Sigmoid colon (tissue), 7 donors: Measurements from ENCODE around the gene LCORL. TPM values are rescaled to one million over a fixed set of nuclear protein-coding genes. Genes with fewer than 3 reads are reported as not detected.
"Not testable (repeated sequence)": the region's sequence is repeated elsewhere in the genome, so short reads cannot be mapped to it uniquely, and the experiment has no call there.

ENCODE experiments used
- DNase-seq: peaks from one replicate; pipeline ENCODE4 v3.0.0-alpha.2; 2019
- H3K27ac ChIP-seq, 4 donors: fragments of 200-600 bp; sonication (generic); one replicate each; pipeline ENCODE4 v1.5.1; 2016 to 2019; ENCODE audit warnings: mild to moderate bottlenecking in 1 of 4
- H3K27me3 ChIP-seq, 3 donors: fragments of 200-600 bp; sonication (generic); one replicate each; pipeline ENCODE4 v1.5.1; 2019; ENCODE audit warnings: mild to moderate bottlenecking in 1 of 3
- H3K36me3 ChIP-seq, 4 donors: fragments of 200-600 bp; sonication (generic); one replicate each; pipeline ENCODE4 v1.5.1; 2016 to 2019
- H3K4me1 ChIP-seq, 4 donors: fragments of 200-600 bp; sonication (generic); one replicate each; pipeline ENCODE4 v1.5.1; 2017 to 2019
- H3K4me3 ChIP-seq, 4 donors: fragments of 200-600 bp; sonication (generic); one replicate each; pipeline ENCODE4 v1.5.1; 2017 to 2019; ENCODE audit warnings: mild to moderate bottlenecking in 2 of 4, moderate library complexity in 1 of 4
- H3K9me3 ChIP-seq, 4 donors: fragments of 200-600 bp in 3 of 4; sonication (generic) in 3 of 4; one replicate each; pipeline versions ENCODE4 v1.5.1 to v1.6.1; 2013 to 2019
- CTCF ChIP-seq, 4 experiments: fragments of 450-650 bp in 3 of 4; fragments of 200-600 bp in 1 of 4; IDR thresholded peaks; one replicate each; pipeline ENCODE4 v1.5.1; 2016 to 2019; ENCODE audit warnings: antibody characterized with exemption in 4 of 4, mild to moderate bottlenecking in 3 of 4, moderate library complexity in 2 of 4
- EP300 ChIP-seq, 4 donors: sonication (generic); formaldehyde crosslinking; IDR thresholded peaks; one replicate each; pipeline ENCODE4 v1.6.1; 2017; ENCODE audit warnings: antibody characterized with exemption in 4 of 4
- POLR2A ChIP-seq, 2 donors: fragments of 450-650 bp; IDR thresholded peaks; one replicate each; pipeline ENCODE4 v1.6.1; 2016; ENCODE audit warnings: antibody characterized with exemption in 2 of 2, mild to moderate bottlenecking in 2 of 2, moderate library complexity in 2 of 2
- POLR2AphosphoS5 ChIP-seq, 4 donors: sonication (generic); formaldehyde crosslinking; IDR thresholded peaks; one replicate each; pipeline ENCODE4 v1.6.1; 2017; ENCODE audit warnings: antibody characterized with exemption in 4 of 4
- WGBS, 2 donors: extraction: QIAGEN DNeasy Blood & Tissue Kit; methylation state at CpG; one replicate each; pipeline ENCODE4 v1.1.7; 2013; 5-methylcytosine and 5-hydroxymethylcytosine counted together
- intact Hi-C: fragments of 100-400 bp; cut with DNase I; formaldehyde crosslinking; loops from one replicate; pipeline ENCODE4 v1.15.1; 2023
- polyA plus RNA-seq, 3 donors: library from polyadenylated mRNA; stranded (reverse); fragments of 200-250 nt; gene quantifications; one replicate each; pipeline ENCODE4 v1.2.3, GENCODE V29; 2013
- total RNA-seq, 4 donors: library from RNA; depleted of rRNA; stranded (reverse); fragments of >200 nt; gene quantifications; one replicate each; pipeline ENCODE4 v1.1.0, GENCODE V29; 2016
- donor health status: healthy with polysubstance abuse.
- donor health status: Bipolar disorder and iron deficiency.
- donor health status: healthy.

Gene LCORL
- total and polyA plus RNA-seq, 7 donors: 3.2 to 46.0 (median 27.5) TPM

- intact Hi-C loops: no loop called here
- H3K9me3 ChIP-seq: no peaks in the 10 kb centered on the region
- no peaks in the 10 kb centered on the region for H3K27me3 ChIP-seq
- no peak overlapping the region for H3K4me3 ChIP-seq
- H3K27ac ChIP-seq: no peak overlapping the region
- no peak for DNase-seq
- TF ChIP-seq POLR2AphosphoS5 (IDR thresholded peaks at IDR 0.05) (no peak), POLR2A (IDR thresholded peaks at IDR 0.05) (no peak), CTCF (IDR thresholded peaks at IDR 0.05) (no peak), EP300 (IDR thresholded peaks at IDR 0.05) (no peak)
- 83 to 85% methylated on average over 3 of the region's 3 CpGs for whole genome bisulfite sequencing, 2 donors
- no peaks in the 10 kb centered on the region for H3K36me3 ChIP-seq
- H3K4me1 ChIP-seq: no peaks in the 10 kb centered on the region
Observed at GRCh38 chr4:18049446-18049845, 27.9 kb upstream of the LCORL start.

GRCh38 chr4:18042754-18043153 lies 21.2 kb upstream of the LCORL start:
- TF ChIP-seq CTCF (IDR thresholded peaks at IDR 0.05) (no peak), POLR2A (IDR thresholded peaks at IDR 0.05) (no peak), EP300 (IDR thresholded peaks at IDR 0.05) (no peak), POLR2AphosphoS5 (IDR thresholded peaks at IDR 0.05) (no peak)
- no peak overlapping the region for H3K4me3 ChIP-seq
- no peaks in the 10 kb centered on the region for H3K27me3 ChIP-seq
- WGBS, 2 donors: 72% methylated on average over 2 of the region's 2 CpGs
- no peaks in the 10 kb centered on the region for H3K9me3 ChIP-seq
- H3K27ac ChIP-seq: no peak overlapping the region
- no peaks in the 10 kb centered on the region for H3K4me1 ChIP-seq
- intact Hi-C loops: no loop called here
- no peaks in the 10 kb centered on the region for H3K36me3 ChIP-seq
- DNase-seq: no peak

- H3K27ac ChIP-seq: no peak overlapping the region
- no peaks in the 10 kb centered on the region for H3K9me3 ChIP-seq
- no peak for DNase-seq
- no peaks in the 10 kb centered on the region for H3K36me3 ChIP-seq
- no peak overlapping the region for H3K4me3 ChIP-seq
- no peaks in the 10 kb centered on the region for H3K4me1 ChIP-seq
- TF ChIP-seq POLR2AphosphoS5 (IDR thresholded peaks at IDR 0.05) (no peak), EP300 (IDR thresholded peaks at IDR 0.05) (no peak)
- intact Hi-C loops: no loop called here
- WGBS, 2 donors: 96 to 99% methylated on average over 1 of the region's 1 CpG
- no peaks in the 10 kb centered on the region for H3K27me3 ChIP-seq
Observed at GRCh38 chr4:18042012-18042411, 20.5 kb upstream of the LCORL start.

- no peak for DNase-seq
- Histone ChIP-seq H3K4me1 (no peaks in the 10 kb centered on the region), H3K36me3 (no peaks in the 10 kb centered on the region), H3K9me3 (no peaks in the 10 kb centered on the region), H3K27me3 (no peaks in the 10 kb centered on the region), H3K27ac (no peak overlapping the region), H3K4me3 (no peak overlapping the region)
- TF ChIP-seq POLR2A (IDR thresholded peaks at IDR 0.05) (no peak), POLR2AphosphoS5 (IDR thresholded peaks at IDR 0.05) (no peak), CTCF (IDR thresholded peaks at IDR 0.05) (no peak), EP300 (IDR thresholded peaks at IDR 0.05) (no peak)
- intact Hi-C loops: no loop called here
- WGBS, 2 donors: 92 to 93% methylated on average over 2 of the region's 2 CpGs
Observed at GRCh38 chr4:18041114-18041513, 19.6 kb upstream of the LCORL start.

GRCh38 chr4:18039113-18039512 lies 17.6 kb upstream of the LCORL start:
- Histone ChIP-seq H3K27ac (no peak overlapping the region), H3K36me3 (no peaks in the 10 kb centered on the region), H3K4me1 (no peaks in the 10 kb centered on the region), H3K4me3 (no peak overlapping the region), H3K9me3 (no peaks in the 10 kb centered on the region), H3K27me3 (no peaks in the 10 kb centered on the region)
- intact Hi-C loops: no loop called here
- DNase-seq: no peak
- 87 to 89% methylated on average over 2 of the region's 2 CpGs for WGBS, 2 donors
- TF ChIP-seq POLR2A (IDR thresholded peaks at IDR 0.05) (no peak), POLR2AphosphoS5 (IDR thresholded peaks at IDR 0.05) (no peak), CTCF (IDR thresholded peaks at IDR 0.05) (no peak), EP300 (IDR thresholded peaks at IDR 0.05) (no peak)

GRCh38 chr4:18036369-18036768 lies 14.8 kb upstream of the LCORL start:
- DNase-seq, H3K36me3 ChIP-seq, H3K27me3 ChIP-seq, intact Hi-C loops, H3K9me3 ChIP-seq, H3K4me1 ChIP-seq, H3K4me3 ChIP-seq, H3K27ac ChIP-seq: not testable (repeated sequence)
- 83 to 88% methylated on average over 10 of the region's 10 CpGs for WGBS, 2 donors
